Measurements from ENCODE around the gene HYAL1.

The HYAL1 gene

GRCh38 chr3:50256978-50257890 is 46.1 kb downstream of the HYAL1 start:
- no peak for DNase-seq

DNA sequence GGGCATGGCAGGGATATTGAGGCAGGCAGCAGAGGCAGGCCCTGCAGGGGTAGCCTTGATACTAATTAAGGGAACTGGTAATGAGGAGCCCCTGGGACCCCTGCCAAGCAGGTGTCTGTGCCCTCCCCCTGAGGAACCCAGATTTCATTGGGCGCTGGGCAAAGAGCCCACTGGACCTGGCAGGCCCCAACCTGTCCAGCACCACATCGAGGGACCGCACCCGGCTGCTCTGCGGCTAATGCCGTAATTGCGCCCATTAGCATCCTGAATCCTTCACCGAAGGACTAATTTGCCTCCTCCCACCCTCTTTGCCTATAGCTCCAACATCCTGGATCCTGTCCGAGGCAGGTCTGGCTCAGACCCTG is 48.1 kb downstream of the HYAL1 start:
- DNase-seq = no peak

GRCh38 chr3:50254577-50255250 is 48.7 kb downstream of the HYAL1 start:
- no peak for DNase-seq

DNA sequence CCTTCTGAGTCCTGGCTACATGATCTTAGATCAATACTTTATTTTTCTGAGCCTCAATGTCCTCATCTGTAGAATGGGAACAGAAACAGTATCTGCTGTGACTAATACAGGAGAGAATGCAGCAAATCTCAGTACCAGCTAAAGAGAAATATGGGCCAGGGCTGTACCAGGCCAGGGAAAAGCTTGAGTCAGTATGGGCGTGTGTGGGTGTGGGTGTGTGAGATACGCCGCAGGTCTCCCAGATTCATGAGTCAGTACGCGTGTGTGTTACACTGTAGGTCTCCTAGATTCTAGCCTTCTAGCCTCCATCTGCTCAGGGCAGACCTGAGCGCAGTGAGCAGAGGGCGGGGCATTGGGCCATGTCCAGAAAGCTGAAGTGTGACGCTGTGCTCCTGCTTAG is 52.2 kb downstream of the HYAL1 start:
- no peak for DNase-seq

DNA sequence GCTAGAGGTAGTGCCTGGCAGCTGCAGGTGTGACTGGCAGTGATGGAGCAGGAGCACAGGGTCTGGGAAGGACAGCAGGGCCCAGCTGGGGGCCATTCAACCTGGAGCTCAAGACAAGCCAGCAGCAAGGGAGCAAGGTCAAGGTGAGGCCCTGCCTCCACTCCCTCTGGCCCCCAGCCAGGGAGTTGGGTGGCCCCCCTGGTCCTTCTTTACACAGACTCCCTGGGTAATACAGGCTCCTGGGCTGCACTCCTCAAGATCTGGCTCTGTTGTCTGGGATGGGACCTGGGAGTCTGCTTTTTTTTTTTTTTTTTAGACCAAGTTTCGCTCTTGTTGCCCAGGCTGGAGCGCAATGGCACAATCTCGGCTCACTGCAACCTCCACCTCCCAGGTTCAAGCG is 52.9 kb downstream of the HYAL1 start:
- no peak for DNase-seq

All from GOT3 (cell line).